Measurements from ENCODE around the gene MAP1LC3B.

Gene MAP1LC3B

GRCh38 chr16:87384162-87384874, 7.8 kb upstream of the MAP1LC3B start (continued):
- TF ChIP-seq, protein P1, sequence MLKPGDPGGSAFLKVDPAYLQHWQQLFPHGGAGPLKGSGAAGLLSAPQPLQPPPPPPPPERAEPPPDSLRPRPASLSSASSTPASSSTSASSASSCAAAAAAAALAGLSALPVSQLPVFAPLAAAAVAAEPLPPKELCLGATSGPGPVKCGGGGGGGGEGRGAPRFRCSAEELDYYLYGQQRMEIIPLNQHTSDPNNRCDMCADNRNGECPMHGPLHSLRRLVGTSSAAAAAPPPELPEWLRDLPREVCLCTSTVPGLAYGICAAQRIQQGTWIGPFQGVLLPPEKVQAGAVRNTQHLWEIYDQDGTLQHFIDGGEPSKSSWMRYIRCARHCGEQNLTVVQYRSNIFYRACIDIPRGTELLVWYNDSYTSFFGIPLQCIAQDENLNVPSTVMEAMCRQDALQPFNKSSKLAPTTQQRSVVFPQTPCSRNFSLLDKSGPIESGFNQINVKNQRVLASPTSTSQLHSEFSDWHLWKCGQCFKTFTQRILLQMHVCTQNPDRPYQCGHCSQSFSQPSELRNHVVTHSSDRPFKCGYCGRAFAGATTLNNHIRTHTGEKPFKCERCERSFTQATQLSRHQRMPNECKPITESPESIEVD (tag by site-specific recombination; IDR thresholded peaks at IDR 0.05) = no peak
- no peak for TF ChIP-seq HOXC10 (CRISPR knock-in tag; IDR thresholded peaks at IDR 0.05)
- no peak for TF ChIP-seq ZBTB1 (tag by site-specific recombination; IDR thresholded peaks at IDR 0.05)
- no peak for TF ChIP-seq ZNF266 (tag by site-specific recombination; IDR thresholded peaks at IDR 0.05; ENCODE audit: low read depth)
- TF ChIP-seq ZNF121 (tag by site-specific recombination; IDR thresholded peaks at IDR 0.05) = peak; percentile 100
- TF ChIP-seq ZSCAN18 (tag by site-specific recombination; IDR thresholded peaks at IDR 0.05) = no peak
- TF ChIP-seq ZSCAN4 (tag by site-specific recombination; IDR thresholded peaks at IDR 0.05) = no peak
- TF ChIP-seq, protein P2, sequence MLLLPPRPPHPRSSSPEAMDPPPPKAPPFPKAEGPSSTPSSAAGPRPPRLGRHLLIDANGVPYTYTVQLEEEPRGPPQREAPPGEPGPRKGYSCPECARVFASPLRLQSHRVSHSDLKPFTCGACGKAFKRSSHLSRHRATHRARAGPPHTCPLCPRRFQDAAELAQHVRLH (tag by site-specific recombination; IDR thresholded peaks at IDR 0.05) = no peak
- no peak for TF ChIP-seq ZNF626 (tag by site-specific recombination; IDR thresholded peaks at IDR 0.05)
- no peak for TF ChIP-seq ZNF366 (tag by site-specific recombination; conservative IDR thresholded peaks at IDR 0.05)
- TF ChIP-seq ZNF10 (tag by site-specific recombination; IDR thresholded peaks at IDR 0.05) = peak; percentile 51; the same call in 1 of the 2 replicates
- peak; percentile 70 for TF ChIP-seq ZBTB11 (tag by site-specific recombination; conservative IDR thresholded peaks at IDR 0.05; ENCODE audit: low read depth)
- TF ChIP-seq, protein P3, sequence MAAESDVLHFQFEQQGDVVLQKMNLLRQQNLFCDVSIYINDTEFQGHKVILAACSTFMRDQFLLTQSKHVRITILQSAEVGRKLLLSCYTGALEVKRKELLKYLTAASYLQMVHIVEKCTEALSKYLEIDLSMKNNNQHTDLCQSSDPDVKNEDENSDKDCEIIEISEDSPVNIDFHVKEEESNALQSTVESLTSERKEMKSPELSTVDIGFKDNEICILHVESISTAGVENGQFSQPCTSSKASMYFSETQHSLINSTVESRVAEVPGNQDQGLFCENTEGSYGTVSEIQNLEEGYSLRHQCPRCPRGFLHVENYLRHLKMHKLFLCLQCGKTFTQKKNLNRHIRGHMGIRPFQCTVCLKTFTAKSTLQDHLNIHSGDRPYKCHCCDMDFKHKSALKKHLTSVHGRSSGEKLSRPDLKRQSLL (tag by site-specific recombination; IDR thresholded peaks at IDR 0.05) = no peak
- TF ChIP-seq ZNF837 (tag by site-specific recombination; IDR thresholded peaks at IDR 0.05) = no peak
- TF ChIP-seq ZNF112 (tag by site-specific recombination; IDR thresholded peaks at IDR 0.05) = no peak
- no peak for TF ChIP-seq ZNF791 (tag by site-specific recombination; IDR thresholded peaks at IDR 0.05)
- no peak for TF ChIP-seq ZNF184 (tag by site-specific recombination; IDR thresholded peaks at IDR 0.05)
- peak; percentile 63 for TF ChIP-seq GLIS2 (tag by site-specific recombination; IDR thresholded peaks at IDR 0.05)
- 0 out of 2 replicates have a peak, but pooled peaks have one; percentile 20 for TF ChIP-seq ZNF169 (tag by site-specific recombination; IDR thresholded peaks at IDR 0.05)
- no peak for TF ChIP-seq HOXA7 (CRISPR knock-in tag; IDR thresholded peaks at IDR 0.05; ENCODE audit: borderline replicate concordance)
- TF ChIP-seq ZNF37A (tag by site-specific recombination; IDR thresholded peaks at IDR 0.05) = no peak
- TF ChIP-seq, protein P4, sequence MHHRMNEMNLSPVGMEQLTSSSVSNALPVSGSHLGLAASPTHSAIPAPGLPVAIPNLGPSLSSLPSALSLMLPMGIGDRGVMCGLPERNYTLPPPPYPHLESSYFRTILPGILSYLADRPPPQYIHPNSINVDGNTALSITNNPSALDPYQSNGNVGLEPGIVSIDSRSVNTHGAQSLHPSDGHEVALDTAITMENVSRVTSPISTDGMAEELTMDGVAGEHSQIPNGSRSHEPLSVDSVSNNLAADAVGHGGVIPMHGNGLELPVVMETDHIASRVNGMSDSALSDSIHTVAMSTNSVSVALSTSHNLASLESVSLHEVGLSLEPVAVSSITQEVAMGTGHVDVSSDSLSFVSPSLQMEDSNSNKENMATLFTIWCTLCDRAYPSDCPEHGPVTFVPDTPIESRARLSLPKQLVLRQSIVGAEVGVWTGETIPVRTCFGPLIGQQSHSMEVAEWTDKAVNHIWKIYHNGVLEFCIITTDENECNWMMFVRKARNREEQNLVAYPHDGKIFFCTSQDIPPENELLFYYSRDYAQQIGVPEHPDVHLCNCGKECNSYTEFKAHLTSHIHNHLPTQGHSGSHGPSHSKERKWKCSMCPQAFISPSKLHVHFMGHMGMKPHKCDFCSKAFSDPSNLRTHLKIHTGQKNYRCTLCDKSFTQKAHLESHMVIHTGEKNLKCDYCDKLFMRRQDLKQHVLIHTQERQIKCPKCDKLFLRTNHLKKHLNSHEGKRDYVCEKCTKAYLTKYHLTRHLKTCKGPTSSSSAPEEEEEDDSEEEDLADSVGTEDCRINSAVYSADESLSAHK (tag by site-specific recombination; IDR thresholded peaks at IDR 0.05) = no peak; the same call in 1 of the 2 replicates
- no peak; the same call in 1 of the 2 replicates for TF ChIP-seq ZNF792 (tag by site-specific recombination; IDR thresholded peaks at IDR 0.05)
- TF ChIP-seq ZNF707 (tag by site-specific recombination; IDR thresholded peaks at IDR 0.05) = no peak
